8988T (cell line): ENCODE results near the gene AKTIP.
A peak's percentile ranks its signal among the peaks of the same experiment; 100 is the strongest.
"Not testable (repeated sequence)": the region's sequence is repeated elsewhere in the genome, so short reads cannot be mapped to it uniquely, and the experiment has no call there.

Experiments
- DNase-seq: peaks from one replicate; pipeline ENCODE4 v3.0.0; 2011

Gene AKTIP

GRCh38 chr16:53515259-53515658 is 12.2 kb upstream of the AKTIP start:
- DNase-seq = no peak

GRCh38 chr16:53512795-53513194 is 9.8 kb upstream of the AKTIP start:
- DNase-seq = not testable (repeated sequence)

- DNase-seq = no peak
Observed at GRCh38 chr16:53511403-53512280, 8.6 kb upstream of the AKTIP start.

DNA sequence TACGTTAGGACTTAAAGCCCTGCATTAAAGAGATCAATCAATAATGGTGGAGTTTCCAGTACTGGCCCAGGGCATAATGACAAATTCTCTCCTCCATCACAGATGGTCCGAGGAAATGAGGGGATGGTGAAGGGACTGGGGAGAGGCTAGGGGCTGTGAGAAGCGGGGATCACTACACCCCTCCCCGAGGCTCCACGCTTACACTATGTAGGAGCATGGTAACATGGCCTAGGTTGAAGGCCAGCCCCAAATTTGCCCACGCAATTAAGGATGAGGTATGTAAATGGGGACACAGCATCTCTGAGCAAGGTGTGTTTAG is 8.0 kb upstream of the AKTIP start:
- no peak for DNase-seq

DNA sequence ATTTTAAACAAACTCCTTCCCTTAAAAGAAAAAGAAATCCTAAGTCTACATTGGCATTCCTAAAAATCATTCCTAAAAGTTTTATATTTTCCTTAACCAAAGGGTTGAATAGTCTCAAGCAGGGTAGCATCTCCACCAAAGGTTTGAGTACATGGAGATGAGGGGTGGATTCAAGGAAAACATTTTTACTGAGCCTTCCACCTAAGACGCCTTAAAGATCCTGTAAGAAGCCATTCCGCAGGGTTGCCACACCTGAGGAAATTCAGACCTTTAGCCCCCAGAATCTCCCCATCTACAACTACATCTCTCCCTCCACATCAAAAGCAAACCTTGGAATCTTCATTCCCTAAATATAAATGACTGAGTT is 7.7 kb upstream of the AKTIP start:
- no peak for DNase-seq

DNA sequence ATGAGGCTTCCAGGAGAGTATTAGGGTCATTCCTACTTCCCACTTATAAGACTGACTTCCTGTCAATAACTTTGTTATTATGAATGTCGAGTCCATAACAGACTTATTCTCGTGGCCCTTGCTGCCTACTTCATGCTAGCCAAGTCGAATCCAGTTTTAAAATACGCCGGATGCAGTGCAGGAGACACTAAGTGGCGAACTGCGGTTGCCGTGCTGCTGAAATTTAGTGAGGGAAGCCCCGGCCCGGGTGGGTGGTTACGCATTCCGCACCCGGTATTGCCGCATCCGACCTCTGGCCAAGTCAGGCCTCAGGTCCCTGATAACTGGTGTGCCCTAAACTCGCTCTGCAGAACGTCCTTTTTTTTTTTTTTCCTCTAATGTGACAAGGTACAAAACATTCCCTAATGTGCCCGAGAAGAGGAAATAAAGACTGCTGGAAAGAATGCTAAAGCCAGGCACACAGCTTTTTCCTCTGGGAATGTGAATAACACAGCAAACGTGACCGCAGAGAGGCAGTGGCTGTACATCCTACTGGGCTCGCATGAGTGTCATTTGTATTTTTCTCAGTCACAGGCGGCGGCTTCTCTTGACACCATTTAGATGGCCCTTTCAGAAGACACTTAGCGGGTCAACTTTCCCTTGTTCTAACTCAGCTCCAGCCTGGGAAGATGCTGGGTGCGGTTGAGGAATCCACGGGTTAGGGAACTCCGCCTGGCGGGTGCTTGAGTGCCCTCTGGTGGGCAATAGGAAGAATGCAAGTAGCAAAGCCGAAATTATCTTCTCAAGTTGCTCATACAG is 7.1 kb upstream of the AKTIP start:
- DNase-seq = peak; percentile 70

GRCh38 chr16:53507464-53508179 is 4.6 kb upstream of the AKTIP start:
- no peak for DNase-seq

DNA sequence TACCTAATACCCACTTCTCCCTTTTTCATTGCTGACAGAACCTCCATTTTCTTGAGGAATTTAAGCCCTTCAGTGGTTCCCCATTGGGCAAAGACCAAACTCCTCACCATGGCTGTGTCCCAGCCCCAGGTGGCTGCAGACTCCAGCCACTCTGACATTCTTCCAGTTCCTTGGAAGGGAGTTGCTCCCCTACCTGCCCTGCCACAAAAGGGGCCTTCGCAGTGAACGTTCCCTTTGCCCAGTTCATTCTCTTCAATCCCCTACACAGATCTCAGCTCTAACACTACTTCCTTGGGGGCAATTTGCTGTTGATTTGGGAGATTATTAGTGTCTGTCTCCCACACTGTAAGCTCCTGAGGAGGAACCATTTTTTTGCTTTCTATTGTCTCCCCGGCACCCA is 3.2 kb upstream of the AKTIP start:
- no peak for DNase-seq

- no peak for DNase-seq
Observed at GRCh38 chr16:53504665-53505064, 1.7 kb upstream of the AKTIP start.

DNA sequence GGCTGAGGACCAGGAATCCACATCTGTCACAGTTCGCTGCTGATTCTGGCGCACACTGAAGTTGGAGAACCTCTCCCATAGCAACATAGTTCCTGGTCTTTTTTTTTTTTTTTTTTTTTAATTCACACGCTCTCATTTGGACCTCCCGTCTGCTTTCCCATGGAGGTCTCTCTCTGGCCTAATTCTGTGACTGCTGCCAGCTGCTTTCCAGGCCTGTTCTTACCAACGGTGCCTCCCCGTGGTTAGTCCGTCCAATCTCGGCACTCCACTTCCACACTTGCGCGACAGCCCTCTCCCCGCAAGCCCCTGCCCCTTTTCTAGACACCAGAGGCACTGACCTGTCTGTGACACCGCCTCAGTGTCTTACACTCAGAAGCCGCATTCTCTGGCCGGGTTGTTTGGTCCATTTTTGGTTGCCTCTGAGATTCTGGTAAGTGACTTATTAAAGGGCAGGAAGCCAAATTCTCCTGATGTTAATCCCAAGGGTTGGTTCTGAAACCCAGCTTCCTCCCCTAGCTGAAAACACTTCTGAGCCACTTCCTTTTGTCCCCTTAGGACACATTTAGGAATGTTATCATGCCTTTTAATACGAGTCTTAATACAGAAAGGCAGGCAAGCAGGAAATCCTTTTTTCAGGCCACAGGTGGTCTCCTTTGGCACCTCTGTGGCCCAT is 1.1 kb upstream of the AKTIP start:
- no peak for DNase-seq

- DNase-seq = peak; percentile 93
Observed at GRCh38 chr16:53503270-53503923, 388 bp upstream of the AKTIP start.

DNA sequence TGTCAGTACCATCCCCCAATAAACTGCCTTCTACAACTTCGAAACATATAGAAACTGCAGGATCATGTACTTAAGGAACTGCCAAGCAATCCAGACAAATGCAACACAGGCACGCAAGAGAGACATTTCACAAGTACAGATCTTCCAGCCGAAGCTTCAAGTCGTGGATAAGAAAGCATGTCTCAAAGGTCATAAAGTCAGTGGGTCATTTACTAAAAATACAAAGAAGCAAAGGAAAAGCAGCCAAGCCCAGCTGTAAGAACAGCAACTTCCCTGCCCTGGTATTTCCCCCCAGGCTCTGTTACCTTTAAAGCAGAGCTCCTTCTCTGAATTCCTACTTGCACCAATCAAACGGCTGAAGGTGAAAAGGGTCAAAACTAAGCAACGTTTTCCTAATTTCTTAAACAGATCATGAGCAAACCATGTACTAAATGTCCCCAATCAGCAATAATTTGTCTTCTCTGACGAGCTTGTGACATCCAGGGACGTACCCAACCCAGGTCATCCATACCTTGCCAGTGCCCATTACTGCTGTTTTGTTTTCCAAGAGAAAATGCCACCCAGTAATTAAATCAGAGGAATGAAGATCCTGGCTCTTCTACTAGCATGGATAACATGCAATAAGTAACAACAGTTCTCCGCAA is 1.7 kb downstream of the AKTIP start:
- DNase-seq = no peak

- DNase-seq = no peak
Observed at GRCh38 chr16:53498984-53499383, 4.0 kb downstream of the AKTIP start.

DNA sequence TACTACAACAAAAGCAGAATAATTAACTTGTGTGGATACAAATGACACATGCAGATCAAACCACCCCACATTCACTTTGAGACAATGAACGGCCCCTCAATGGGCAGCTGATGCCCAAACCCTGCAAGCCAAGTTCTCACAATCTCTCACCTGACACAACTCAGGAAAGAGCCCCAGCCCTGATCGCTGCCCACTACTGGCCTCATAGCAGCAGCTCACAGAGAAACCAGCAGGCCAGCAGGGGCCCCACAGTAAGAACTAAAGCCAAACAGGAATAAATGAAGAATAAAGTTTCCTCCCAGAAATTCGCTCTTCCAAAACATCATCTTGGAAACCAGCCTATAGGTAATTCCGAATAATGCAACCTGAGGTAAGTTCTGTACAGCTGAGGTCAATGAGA is 7.7 kb downstream of the AKTIP start:
- DNase-seq = no peak

- DNase-seq = no peak
Observed at GRCh38 chr16:53494636-53495035, 8.4 kb downstream of the AKTIP start.

GRCh38 chr16:53492503-53492902 is 10.5 kb downstream of the AKTIP start:
- DNase-seq = no peak

- no peak for DNase-seq
Observed at GRCh38 chr16:53489755-53490154, 13.3 kb downstream of the AKTIP start.

GRCh38 chr16:53486230-53486629 is 16.8 kb downstream of the AKTIP start:
- no peak for DNase-seq

- DNase-seq = no peak
Observed at GRCh38 chr16:53484542-53484941, 18.5 kb downstream of the AKTIP start.

DNA sequence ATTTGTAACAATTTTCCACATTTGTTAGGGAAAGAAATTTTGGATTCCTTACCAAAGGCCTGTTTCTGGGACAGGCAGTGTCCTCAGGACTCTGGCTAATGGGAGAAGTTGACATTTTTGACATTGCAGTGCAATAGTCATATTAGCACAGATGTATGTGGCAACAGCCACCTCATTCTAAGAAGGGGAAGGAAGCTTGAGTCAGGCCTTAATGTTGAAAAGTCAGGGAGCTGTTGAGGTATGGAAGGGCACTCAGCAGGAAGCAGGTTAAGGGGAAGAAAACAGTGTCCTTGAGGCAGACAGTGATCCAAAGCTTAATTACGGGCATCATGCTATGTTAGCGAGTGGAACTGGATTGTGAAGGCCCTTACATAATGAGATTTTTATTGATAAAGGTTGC is 20.9 kb downstream of the AKTIP start:
- no peak for DNase-seq

DNA sequence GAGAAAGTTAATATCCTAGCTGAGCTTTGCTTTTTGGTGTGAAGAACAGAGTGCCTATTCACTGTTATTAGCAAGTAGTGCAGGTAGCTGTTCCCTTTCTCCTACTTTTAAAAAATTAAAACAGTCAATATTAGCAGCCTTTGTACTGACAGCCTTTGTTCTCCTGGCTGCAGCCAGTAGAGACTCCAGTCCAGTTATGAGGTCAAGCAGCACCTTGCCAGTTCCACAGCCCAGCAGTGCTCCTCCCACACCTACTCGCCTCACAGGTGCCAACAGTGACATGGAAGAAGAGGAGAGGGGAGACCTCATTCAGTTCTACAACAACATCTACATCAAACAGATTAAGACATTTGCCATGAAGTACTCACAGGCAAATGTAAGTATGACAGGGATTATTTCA is 22.6 kb downstream of the AKTIP start:
- no peak for DNase-seq

DNA sequence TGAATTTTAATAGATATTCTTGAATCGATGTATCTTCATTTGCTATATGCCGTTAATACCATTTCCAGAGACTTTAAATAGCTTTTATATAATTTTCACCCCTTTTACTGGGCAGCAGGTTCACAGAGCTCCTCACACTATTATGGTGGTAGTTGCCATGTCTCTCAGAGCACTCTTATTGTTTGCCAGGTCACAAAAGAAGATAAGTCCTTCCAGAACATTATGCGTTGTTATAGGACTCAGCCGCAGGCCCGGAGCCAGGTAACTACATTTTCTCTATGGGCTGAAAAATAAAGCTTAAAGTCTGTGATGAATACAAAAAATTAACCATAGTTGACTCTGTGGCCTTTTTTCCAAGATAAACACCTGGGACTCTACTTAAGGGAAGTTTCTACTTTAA is 24.0 kb downstream of the AKTIP start:
- no peak for DNase-seq
